ENCODE data around the gene HOXD9.

The HOXD9 gene

GRCh38 chr2:176158855-176159662 lies 36.5 kb downstream of the HOXD9 start:
- ChIA-PET POLR2A (no interaction called here), CTCF (interaction anchor here (1.0 to 16.2 kb wide), 4 partner anchors 14 to 295 kb away, joined by 3 to 190 read pairs (median 27); no protein-coding TSS in a partner anchor)
- H3K4me3 ChIP-seq (ENCODE audit: low read depth, low read length): peak overlapping the region; percentile 33
- no peak for TF ChIP-seq CTCF (IDR thresholded peaks at IDR 0.05; ENCODE audit: insufficient read depth, low read length, missing control alignments)
- no peak for DNase-seq (ENCODE audit: low read depth, low spot score)

DNA sequence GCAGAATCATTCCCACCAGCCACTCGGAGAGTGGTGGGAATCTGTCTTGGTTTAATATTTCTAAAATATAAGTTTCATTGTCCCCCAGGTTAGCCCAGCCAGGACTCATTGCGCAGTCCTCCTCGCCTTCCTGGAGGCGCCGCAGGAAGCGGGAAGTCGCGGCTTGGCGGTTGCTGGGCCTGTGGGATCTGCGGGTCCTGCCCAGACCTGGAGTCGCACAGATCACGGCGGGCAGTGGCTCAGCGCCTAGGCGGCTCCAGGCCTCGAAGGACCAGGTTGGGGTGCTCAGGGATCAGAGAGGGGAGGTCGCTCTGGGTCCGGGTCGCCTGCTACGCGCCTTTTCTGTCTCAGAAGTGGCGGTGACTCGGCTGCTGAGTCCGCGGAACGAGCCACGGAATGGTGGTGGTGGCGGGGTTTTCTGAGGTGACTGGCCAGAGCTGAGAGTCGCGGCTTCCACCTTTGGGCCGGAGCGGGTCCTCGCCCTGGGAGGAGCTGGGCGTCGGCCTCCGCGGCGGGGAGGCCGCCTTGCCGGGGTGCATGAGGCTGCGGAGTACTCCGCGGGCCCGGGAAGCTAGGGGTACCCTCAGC lies 37.2 kb downstream of the HOXD9 start:
- TF ChIP-seq CTCF (IDR thresholded peaks at IDR 0.05; ENCODE audit: insufficient read depth, low read length, missing control alignments): no peak
- H3K4me3 ChIP-seq (ENCODE audit: low read depth, low read length): peak overlapping the region; percentile 24
- no peak for DNase-seq (ENCODE audit: low read depth, low spot score)
- CTCF ChIA-PET: interaction anchor here (1.0 to 16.2 kb wide), 5 partner anchors 18 to 395 kb away, joined by 4 to 190 read pairs (median 15); no protein-coding TSS in a partner anchor
- POLR2A ChIA-PET: no interaction called here

DNA sequence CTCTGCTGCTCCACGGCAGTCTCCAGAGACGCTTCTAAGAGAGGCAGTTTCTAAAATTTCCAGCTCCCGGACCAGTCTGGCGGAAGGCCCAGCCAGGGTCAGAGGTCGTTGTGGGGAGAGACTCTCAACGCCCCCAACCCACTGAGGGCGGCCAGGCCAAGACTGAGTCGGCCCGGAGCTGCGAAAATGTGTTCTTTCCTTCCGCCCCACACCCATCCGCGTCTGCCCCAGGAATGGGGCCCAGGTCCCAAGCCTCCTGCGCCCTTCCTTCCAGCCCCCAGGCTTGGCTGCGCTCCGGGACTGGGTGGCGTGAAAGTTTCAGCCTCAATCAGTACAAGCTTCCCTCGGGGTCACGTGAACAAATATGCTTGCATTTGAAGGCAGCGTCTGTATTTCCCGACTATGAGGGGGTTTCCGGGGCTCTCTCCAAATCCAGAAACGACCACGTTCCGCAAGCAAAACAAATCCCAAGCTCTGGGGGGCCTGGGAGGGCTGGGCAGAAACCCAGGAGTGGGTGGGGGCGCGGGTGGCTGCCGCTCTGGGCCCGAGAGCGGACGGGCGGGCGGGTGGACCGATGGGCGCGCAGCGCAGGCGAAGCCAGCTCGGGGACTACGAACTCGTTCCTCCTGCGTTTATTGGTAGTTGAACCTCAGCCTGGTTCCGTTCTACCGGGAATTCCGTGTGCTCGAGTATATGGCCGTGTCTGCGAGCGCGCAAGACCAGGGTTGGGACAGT lies 37.9 kb downstream of the HOXD9 start:
- no peak for DNase-seq (ENCODE audit: low read depth, low spot score)
- TF ChIP-seq CTCF (IDR thresholded peaks at IDR 0.05; ENCODE audit: insufficient read depth, low read length, missing control alignments): no peak
- POLR2A ChIA-PET: no interaction called here
- peak overlapping the region; percentile 29 for H3K4me3 ChIP-seq (ENCODE audit: low read depth, low read length)
- CTCF ChIA-PET: interaction anchor here (0.8 to 16.2 kb wide), 6 partner anchors 19 to 394 kb away, joined by 3 to 190 read pairs (median 10); no protein-coding TSS in a partner anchor

GRCh38 chr2:176160986-176161824 lies 38.7 kb downstream of the HOXD9 start:
- DNase-seq (ENCODE audit: low read depth, low spot score): no peak
- POLR2A ChIA-PET: interaction anchor here (1.2 kb wide), 1 partner anchor 10 kb away, joined by 5 read pairs; the partner anchor contains the start of gene HOXD4
- CTCF ChIA-PET: interaction anchor here (0.8 to 16.2 kb wide), 13 partner anchors 15 to 491 kb away, joined by 3 to 190 read pairs (median 5); no protein-coding TSS in a partner anchor
- no peak for TF ChIP-seq CTCF (IDR thresholded peaks at IDR 0.05; ENCODE audit: insufficient read depth, low read length, missing control alignments)
- H3K4me3 ChIP-seq (ENCODE audit: low read depth, low read length): peak overlapping the region; percentile 36

DNA sequence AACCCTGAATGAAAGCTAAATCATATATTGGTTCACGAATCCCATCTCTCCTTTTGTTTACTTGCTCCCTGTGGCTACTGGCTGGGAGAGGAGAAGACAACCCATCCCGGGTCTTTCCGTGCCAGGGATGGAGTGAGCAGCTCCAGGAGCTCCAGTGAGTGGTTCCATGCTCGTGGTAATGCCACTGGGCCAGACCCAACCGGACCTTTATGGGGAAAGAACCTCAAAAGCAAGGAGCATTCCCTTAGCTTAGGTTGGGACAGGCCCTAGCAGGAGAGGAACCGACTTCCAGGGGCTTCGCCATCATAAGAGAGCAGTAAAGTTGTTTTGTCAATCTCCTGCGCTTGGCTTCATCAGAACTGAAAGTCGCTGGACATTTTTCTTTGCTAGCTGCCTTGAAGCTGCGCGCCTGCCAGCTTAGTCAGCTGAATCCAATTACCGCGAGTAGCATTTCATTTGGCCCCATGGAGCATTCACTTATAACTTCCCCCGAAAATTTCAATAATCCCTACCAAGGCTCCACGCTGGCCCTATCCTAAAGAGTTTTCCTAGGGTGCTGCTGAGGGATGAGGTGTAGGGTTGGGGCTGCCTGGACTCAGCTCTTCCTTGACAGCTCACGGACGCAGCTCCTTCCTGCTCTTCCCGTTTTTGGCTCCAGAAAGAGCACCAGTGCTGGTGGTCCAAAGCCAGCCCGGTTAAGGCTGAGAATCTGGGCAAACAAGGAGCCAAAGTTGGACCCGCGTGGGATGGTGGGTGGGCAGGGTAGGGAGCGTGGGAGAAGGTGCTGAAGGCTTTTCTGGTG lies 39.5 kb downstream of the HOXD9 start:
- no peak for DNase-seq (ENCODE audit: low read depth, low spot score)
- CTCF ChIA-PET: interaction anchor here (1.1 to 16.2 kb wide), 12 partner anchors 11 to 490 kb away, joined by 3 to 190 read pairs (median 4); partner anchors contain the start of gene HOXD4
- POLR2A ChIA-PET: interaction anchor here (0.7 to 1.2 kb wide), 3 partner anchors 10 to 392 kb away, joined by 3 to 5 read pairs (median 5); partner anchors contain the start of gene HOXD4
- no peak for TF ChIP-seq CTCF (IDR thresholded peaks at IDR 0.05; ENCODE audit: insufficient read depth, low read length, missing control alignments)
- peak overlapping the region; percentile 46 for H3K4me3 ChIP-seq (ENCODE audit: low read depth, low read length)

Data from AG04449 (cell line).